Measurements from ENCODE around the gene KRT13. TPM values are rescaled to one million over a fixed set of nuclear protein-coding genes. Genes with fewer than 3 reads are reported as not detected.

The KRT13 gene
- polyA plus RNA-seq, 1 experiment = not detected

DNA sequence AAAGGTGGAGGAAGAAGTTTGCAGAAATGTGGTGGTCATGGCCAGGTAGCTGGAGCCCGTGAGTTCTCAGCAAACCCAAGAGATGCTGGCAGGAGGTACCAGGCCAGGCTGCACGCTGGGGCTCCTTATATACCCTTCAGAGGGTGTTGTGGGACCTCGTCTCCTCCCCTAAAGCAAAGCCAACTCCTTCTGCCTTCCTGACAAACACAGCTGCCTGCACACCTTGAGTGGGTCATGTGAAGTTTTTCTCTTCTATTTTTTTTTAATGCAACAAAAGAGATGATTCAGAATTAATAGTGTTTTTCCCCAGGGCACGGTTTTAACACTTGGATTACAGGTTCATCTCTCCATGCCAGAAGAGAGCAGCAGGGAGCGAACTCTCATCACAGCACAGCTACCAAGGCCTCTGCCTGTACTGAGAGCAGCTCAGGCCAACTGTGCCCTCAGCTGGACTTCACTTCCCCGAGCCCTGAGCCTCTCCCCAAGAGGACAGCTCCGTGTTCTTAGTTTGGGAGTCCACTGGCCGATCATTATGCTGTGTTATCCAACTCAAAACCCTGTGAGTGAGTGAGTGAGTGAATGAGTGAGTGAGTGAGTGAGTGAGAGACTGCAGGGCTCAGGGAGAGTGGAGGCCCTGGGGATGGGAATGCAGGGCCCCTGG lies 13.5 kb upstream of the KRT13 start, which contains the start of gene KRT15:
TSS of gene KRT15 (minus strand) at position 102 of the 661 bp plus-strand sequence. CDS start at position 39, 63 bp downstream.
- Histone ChIP-seq H3K27ac (ENCODE audit: low read depth, low read length) (no peak within 1 kb of the TSS), H3K9me3 (ENCODE audit: control insufficient read depth, insufficient read depth, low read length) (peaks cover 3% of the 10 kb centered on the region; the same call in 1 of the 2 replicates), H3K27me3 (ENCODE audit: control insufficient read depth, insufficient read depth, low read length) (no peaks in the 10 kb centered on the region), H3K4me3 (ENCODE audit: low read depth, low read length) (no peak within 1 kb of the TSS)
- ChIA-PET CTCF (no interaction called here), POLR2A (no interaction called here)
- TF ChIP-seq, protein P1, sequence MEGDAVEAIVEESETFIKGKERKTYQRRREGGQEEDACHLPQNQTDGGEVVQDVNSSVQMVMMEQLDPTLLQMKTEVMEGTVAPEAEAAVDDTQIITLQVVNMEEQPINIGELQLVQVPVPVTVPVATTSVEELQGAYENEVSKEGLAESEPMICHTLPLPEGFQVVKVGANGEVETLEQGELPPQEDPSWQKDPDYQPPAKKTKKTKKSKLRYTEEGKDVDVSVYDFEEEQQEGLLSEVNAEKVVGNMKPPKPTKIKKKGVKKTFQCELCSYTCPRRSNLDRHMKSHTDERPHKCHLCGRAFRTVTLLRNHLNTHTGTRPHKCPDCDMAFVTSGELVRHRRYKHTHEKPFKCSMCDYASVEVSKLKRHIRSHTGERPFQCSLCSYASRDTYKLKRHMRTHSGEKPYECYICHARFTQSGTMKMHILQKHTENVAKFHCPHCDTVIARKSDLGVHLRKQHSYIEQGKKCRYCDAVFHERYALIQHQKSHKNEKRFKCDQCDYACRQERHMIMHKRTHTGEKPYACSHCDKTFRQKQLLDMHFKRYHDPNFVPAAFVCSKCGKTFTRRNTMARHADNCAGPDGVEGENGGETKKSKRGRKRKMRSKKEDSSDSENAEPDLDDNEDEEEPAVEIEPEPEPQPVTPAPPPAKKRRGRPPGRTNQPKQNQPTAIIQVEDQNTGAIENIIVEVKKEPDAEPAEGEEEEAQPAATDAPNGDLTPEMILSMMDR (IDR thresholded peaks at IDR 0.05; ENCODE audit: low read depth, low read length) = no peak
- DNase-seq (ENCODE audit: low read depth, low spot score) = no peak

DNA sequence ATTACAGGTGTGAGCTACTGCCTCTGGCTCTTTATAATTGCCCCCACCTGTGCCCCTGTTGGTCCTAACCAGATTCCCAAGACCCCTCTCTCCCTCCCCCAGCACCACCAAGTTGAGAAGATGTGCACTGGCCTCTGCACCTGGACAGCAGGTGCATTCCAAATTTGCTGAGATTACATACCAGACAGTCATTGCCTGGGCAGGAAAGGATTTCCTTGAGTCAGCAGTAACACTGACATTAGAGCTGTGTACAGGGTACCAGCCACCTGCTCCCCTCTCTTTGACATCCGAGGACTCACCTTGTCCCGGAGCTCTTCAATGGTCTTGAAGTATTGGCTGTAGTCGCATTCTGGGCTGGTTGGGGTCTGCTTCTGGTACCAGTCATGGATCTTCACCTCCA lies 12.6 kb upstream of the KRT13 start:
- Histone ChIP-seq H3K27ac (ENCODE audit: low read depth, low read length) (no peak overlapping the region), H3K4me3 (ENCODE audit: low read depth, low read length) (no peak overlapping the region), H3K9me3 (ENCODE audit: control insufficient read depth, insufficient read depth, low read length) (no peaks in the 10 kb centered on the region), H3K27me3 (ENCODE audit: control insufficient read depth, insufficient read depth, low read length) (no peaks in the 10 kb centered on the region)
- TF ChIP-seq, protein P1 (IDR thresholded peaks at IDR 0.05; ENCODE audit: low read depth, low read length) = no peak
- ChIA-PET POLR2A (no interaction called here), CTCF (interaction anchor here (0.6 to 1.1 kb wide), 3 partner anchors 31 to 148 kb away, joined by 3 to 5 read pairs (median 3); no protein-coding TSS in a partner anchor)
- no peak for DNase-seq (ENCODE audit: low read depth, low spot score)

- TF ChIP-seq, protein P1 (IDR thresholded peaks at IDR 0.05; ENCODE audit: low read depth, low read length) = no peak
- ChIA-PET CTCF (interaction anchor here (0.6 kb wide), 1 partner anchor 132 kb away, joined by 7 read pairs; no protein-coding TSS in a partner anchor), POLR2A (no interaction called here)
- Histone ChIP-seq H3K9me3 (ENCODE audit: control insufficient read depth, insufficient read depth, low read length) (no peaks in the 10 kb centered on the region), H3K27ac (ENCODE audit: low read depth, low read length) (no peak overlapping the region), H3K4me3 (ENCODE audit: low read depth, low read length) (no peak overlapping the region), H3K27me3 (ENCODE audit: control insufficient read depth, insufficient read depth, low read length) (no peaks in the 10 kb centered on the region)
- no peak for DNase-seq (ENCODE audit: low read depth, low spot score)
These were observed 11.4 kb upstream of the KRT13 start for GRCh38 chr17:41516830-41517283.

DNA sequence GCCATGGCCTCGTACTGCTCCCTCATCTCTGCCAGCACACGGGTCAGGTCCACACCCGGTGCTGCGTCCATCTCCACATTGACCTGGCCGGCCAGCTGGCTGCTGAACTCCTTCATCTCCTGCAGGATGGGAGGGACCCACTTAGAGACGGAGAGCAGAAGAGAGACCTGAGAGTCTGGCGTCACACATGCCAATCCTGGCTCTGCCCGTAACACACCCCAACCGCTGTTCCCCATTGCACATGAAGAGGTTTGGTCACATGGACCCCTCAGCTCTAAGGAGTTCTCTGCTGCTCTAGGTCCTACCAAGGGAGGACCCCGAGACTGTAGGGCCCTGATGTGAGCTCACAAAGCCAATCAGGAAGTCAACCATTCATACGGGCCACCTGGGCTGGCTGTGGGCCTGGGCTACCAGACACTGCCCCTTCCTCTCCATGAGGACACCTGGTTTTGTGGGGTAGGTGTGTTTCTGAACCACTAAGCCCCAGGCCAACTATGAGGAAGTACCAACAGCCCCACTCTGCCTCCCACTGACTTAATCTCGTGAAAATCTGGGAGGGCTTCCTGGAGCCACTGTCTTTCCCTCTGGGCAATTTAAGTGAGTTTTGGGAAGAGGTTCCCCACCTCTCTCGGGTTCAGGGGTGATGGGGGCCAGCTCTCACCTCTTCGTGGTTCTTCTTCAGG lies 10.9 kb upstream of the KRT13 start:
- TF ChIP-seq, protein P1 (IDR thresholded peaks at IDR 0.05; ENCODE audit: low read depth, low read length) = no peak
- ChIA-PET CTCF (interaction anchor here (0.6 to 2.6 kb wide), 2 partner anchors 33 to 132 kb away, joined by 7 to 9 read pairs; no protein-coding TSS in a partner anchor), POLR2A (no interaction called here)
- DNase-seq (ENCODE audit: low read depth, low spot score) = no peak
- no peak overlapping the region for H3K27ac ChIP-seq (ENCODE audit: low read depth, low read length)
- H3K9me3 ChIP-seq (ENCODE audit: control insufficient read depth, insufficient read depth, low read length) = no peaks in the 10 kb centered on the region
- H3K4me3 ChIP-seq (ENCODE audit: low read depth, low read length) = no peak overlapping the region
- no peaks in the 10 kb centered on the region for H3K27me3 ChIP-seq (ENCODE audit: control insufficient read depth, insufficient read depth, low read length)

DNA sequence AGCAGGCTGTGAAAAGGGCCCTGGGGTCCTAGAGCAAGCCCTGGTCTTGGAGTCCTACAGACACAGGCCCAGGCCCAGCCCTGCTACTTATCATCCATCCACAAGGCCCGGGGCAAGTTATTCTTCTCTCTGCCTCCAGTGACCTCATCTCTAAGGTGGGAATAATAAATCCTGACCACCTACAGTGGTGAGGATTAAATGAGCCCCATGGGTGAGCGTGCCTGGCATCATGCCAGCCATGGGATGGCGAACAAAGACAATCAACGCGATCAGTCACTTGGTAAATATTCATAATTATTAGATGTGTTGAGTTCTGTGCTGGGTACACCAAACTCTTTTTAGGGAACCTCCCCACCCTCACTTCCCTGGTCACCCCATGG lies 7.7 kb upstream of the KRT13 start:
- ChIA-PET CTCF (no interaction called here), POLR2A (no interaction called here)
- Histone ChIP-seq H3K27me3 (ENCODE audit: control insufficient read depth, insufficient read depth, low read length) (peaks cover 2% of the 10 kb centered on the region), H3K9me3 (ENCODE audit: control insufficient read depth, insufficient read depth, low read length) (no peaks in the 10 kb centered on the region), H3K4me3 (ENCODE audit: low read depth, low read length) (no peak overlapping the region), H3K27ac (ENCODE audit: low read depth, low read length) (no peak overlapping the region)
- TF ChIP-seq, protein P1 (IDR thresholded peaks at IDR 0.05; ENCODE audit: low read depth, low read length) = no peak
- no peak for DNase-seq (ENCODE audit: low read depth, low spot score)
